Endothelial cell of umbilical vein (primary cell): Measurements from ENCODE around the gene SPNS2.

Experiments
- CTCF ChIP-seq, 2 donors: IDR thresholded peaks; 1 replicate in 1 of 2; 2 replicates in 1 of 2; pipeline ENCODE4 v1.5.1; 2011; ENCODE audit warnings: low read length in 2 of 2, mild to moderate bottlenecking in 2 of 2, moderate library complexity in 2 of 2, control low read depth in 1 of 2, inconsistent platforms in 1 of 2, low read depth in 1 of 2; ENCODE audit not compliant: insufficient read depth in 1 of 2; ENCODE audit errors: extremely low read depth in 1 of 2
- EZH2 ChIP-seq: IDR thresholded peaks from 2 replicates; pipeline ENCODE4 v1.6.1; 2012; ENCODE audit warnings: borderline replicate concordance, low read depth, mild to moderate bottlenecking, moderate library complexity, low read length, inconsistent platforms; ENCODE audit not compliant: severe bottlenecking
- FOS ChIP-seq: IDR thresholded peaks from 2 replicates; pipeline ENCODE4 v1.6.1; 2011; ENCODE audit warnings: mild to moderate bottlenecking, low read length, moderate library complexity, borderline replicate concordance; ENCODE audit not compliant: insufficient read depth
- JUN ChIP-seq: IDR thresholded peaks from 2 replicates; pipeline ENCODE4 v1.6.1; 2011; ENCODE audit warnings: borderline replicate concordance, low read depth; ENCODE audit not compliant: insufficient read length, insufficient read depth
- POLR2A ChIP-seq: IDR thresholded peaks from 2 replicates; pipeline ENCODE4 v1.6.1; 2012; ENCODE audit warnings: low read depth, mild to moderate bottlenecking, control low read depth, low read length
- POLR2AphosphoS5 ChIP-seq: IDR thresholded peaks from 2 replicates; pipeline ENCODE4 v1.6.1; 2012; ENCODE audit warnings: low read depth, mild to moderate bottlenecking, control low read depth, low read length, moderate library complexity; ENCODE audit not compliant: insufficient read depth

GRCh38 chr17:4586043-4586442, 87.4 kb downstream of the SPNS2 start:
- TF ChIP-seq POLR2A (no peak), POLR2AphosphoS5 (no peak), CTCF (IDR thresholded peaks at IDR 0.05; ENCODE audit: extremely low read depth in 1 of 2, insufficient read depth in 1 of 2, low read depth in 1 of 2, low read length in 2 of 2) (no peak), FOS (no peak), EZH2 (no peak), JUN (no peak)
